Measurements from ENCODE around the gene HEBP1.

The HEBP1 gene

DNA sequence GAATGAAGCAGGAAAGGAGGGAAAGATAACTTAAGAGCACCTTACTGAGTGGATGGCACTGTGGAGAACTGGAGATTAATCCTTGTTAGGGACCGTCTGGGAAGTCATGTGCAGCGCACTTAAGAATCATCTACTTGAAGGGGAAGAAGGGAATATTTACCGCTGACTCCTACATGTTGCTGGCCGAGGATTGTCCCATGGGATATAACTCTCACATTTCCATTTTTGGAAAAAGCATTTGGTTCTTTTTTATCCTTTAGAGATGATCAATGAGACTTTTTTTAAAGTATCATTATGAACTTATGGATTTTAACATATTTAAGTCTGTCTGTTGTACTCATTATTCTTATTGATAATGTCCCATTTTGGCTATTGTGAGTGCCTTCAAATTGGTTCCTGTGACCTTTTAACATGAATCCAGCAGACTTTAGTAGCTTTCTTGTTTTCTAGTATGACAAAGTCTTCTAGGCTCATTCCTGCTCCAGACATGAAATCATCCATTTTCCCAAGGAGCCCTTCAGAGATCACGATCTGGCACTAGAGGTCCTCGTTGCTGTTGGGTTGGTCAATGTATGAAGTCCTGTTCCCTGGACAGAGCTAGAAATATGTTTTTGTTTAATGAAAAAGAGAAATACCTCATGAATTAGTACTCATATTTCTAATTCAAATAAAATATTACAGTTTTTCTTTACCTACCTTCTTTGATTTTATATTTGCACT lies 23.9 kb upstream of the HEBP1 start:
- DNase-seq, result peak; percentile 49

DNA sequence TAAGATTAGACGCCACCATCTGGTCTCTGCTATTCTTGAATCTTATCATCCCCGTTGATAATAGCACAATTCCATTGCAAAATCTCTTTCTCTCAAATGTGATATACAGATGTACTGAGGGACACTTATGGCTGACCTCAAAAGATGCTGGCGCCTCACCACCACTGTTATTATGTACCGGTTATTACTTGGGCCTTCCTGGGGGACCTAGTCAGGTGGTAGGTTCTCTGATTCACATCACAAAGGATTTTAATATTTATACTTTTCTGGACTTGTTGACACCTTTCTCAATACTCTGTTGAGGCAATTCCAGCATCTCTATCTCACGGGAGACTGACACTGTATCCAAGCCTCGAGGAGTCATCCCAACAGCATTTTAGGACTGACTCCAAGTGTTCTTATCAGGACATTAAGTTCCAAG lies 22.8 kb upstream of the HEBP1 start:
- DNase-seq, result no peak

DNA sequence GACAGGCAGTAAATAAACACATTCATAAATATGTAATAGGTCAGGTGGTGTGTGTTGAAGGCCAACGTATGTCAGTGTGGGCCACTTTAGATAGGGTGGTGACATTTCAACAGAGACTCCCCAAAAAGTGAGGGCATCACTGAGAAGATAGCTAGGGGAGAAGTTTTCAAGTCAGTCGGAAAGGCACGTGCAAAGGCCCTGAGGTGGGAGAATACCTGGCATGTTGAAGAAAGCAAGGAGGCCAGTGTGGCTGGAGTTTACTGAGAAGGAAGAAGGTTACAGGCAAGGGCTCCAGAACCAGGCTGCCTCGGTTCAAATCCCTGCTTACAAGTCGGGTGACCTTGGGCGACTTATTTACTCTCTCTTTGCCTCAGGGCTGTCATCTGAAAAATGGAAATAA lies 11.0 kb upstream of the HEBP1 start:
- no peak for DNase-seq

DNA sequence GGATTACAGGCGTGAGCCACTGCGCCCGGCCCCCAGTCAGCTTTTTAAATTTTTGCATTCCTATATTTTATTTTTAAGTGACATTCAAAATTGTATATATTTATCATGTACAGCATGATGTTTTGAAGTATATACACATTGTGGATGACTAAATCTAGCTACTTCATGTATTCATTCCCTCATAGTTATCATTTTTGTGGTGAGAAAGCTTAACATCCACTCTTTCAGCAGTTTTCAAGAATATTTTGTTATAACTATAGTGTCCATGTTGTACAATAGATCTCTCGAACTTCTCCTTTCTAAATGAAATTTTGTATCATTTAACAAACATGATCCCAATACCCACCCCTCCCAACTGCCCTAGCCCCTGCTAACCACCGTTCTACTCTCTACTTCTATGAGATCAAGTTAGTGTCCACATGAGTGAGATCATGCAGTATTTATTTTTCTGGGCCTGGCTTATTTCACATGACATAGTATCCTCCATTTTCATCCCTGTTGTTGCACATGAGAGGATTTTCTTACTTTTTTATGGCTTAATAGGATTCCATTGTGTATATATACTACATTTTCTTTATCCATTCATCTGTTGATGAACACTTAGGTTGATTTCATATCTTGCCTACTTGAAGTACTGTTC lies 8.8 kb upstream of the HEBP1 start:
- DNase-seq, result no peak

DNA sequence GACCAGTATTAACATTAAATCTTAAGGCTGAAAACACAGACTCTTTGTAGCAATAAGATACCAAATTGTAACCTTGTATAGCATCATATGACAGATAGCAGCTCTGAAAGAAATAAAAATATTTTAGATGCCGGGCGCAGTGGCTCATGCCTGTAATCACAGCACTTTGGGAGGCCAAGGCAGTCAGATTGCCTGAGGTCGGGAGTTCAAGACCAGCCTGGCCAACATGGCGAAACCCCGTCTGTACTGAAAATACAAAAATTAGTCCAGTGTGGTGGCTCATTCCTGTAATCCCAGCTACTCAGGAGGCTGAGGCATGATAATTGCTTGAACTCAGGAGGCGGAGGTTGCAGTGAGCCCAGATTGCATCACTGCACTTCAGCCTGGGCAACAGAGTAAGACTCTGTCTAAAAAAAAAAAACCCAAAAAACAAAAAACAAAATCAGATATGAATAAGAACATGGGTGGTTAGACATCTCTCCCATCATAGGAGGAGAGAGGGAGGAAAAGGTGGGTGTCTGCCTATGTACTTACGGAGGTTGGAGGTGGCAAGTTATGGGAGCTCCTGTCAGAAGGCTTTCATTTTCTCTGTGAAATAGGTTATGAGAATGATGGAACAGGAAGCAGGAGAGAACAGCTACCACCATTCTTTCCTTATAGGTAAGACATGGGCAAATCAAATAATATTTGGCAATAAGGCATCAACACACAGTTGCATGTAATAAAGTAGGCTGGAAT lies 7.6 kb upstream of the HEBP1 start:
- DNase-seq, result no peak

DNA sequence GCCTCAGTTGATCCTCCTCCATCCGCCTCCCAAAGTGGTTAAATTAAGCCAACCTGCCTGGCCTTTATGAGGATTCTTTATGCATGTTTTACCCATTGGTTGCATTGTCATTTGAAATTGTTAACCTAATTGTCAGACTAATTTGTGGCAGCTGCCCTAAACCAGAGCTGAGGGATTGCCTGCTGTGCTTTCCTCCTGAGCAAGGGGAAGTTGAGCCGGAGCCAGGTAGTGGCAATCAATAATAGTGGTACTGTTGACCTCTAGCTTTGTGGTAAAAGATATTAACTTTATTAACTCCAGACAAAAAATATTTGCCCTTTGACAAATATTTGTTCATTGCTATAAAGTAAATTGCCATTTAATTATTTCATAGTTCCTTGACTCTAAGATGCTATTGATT lies 5.6 kb upstream of the HEBP1 start:
- DNase-seq, result no peak

DNA sequence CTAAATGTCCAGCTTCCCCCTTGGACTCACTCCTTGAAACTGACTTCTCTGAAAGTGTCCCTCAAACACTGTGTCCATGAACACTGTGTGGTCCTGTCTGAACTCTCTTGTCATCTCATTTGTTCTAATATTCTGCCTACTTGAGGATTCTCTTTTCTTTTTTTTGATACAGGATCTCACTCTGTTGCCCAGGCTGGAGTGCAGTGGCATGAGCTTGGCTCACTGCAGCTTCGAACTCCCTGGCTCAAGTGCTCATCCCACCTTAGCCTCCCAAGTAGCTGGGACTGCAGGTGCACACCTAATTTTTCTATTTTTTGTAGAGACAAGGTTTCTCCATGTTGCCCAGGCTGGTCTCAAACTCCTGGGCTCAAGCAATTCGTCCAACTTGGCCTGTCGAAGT lies 4.9 kb upstream of the HEBP1 start:
- DNase-seq, result no peak

DNA sequence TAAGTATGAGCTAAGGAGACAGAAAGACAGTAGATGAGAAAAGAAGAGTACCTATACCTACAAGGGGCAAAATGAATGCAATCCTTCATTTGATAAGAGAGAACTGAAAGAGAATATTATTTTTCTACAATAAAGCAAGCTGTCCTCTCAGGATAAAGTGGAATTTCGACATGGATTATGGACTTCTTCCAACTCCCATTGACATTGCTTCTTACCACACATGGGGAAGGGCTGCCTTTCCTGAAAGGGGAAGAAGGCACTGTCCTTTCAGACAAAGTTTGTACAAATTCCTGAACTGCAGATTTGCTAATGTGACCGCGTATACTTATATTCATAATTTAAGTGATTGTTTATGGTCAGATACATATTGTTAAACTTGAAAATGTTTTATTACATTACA lies 4.3 kb upstream of the HEBP1 start:
- DNase-seq, result no peak

DNA sequence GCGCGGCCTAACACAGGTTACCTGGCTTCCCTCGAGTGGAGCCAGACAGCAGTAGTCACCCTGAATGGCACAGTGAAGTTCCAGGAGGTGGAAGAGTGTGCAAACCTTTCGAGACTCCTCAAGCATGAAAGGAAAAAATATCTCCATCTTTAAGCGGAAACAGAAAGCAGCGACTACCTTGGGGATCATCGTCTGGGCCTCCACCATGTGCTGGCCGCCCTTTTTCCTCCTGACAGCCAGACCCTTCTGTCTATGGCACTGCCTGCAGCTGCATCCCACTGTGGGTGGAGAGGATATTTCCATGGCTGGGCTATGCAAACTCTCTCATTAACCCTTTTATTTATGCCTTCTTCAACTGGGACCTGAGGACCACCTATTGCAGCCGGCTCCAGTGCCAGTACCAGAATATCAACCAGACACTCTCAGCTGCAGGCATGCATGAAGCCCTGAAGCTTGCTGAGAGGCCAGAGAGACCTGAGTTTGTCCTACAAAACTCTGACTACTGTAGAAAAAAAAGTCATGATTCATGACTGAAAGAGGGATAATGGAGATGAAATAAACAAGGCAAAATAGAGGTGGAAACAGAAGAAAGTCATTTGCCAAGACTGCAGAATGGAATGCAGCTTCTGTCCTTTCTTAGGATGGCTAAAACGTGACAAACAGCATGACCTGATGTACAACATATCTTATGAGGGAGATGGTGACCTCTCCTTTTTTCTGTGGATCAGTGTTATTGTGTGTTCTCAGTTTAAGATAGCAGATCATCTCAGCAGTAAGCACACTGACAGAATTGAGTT lies 2.4 kb upstream of the HEBP1 start:
- no peak for DNase-seq

DNA sequence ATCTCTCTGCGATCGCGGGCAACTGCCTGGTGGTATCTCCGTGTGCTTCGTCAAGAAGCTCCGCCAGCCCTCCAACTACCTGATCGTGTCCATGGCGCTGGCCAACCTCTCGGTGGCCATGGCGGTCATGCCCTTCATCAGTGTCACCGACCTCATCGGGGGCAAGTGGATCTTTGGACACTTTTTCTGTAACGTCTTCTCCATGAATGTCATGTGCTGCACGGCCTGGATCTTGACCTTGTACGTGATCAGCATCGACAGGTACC lies 1.6 kb upstream of the HEBP1 start:
- no peak for DNase-seq

DNA sequence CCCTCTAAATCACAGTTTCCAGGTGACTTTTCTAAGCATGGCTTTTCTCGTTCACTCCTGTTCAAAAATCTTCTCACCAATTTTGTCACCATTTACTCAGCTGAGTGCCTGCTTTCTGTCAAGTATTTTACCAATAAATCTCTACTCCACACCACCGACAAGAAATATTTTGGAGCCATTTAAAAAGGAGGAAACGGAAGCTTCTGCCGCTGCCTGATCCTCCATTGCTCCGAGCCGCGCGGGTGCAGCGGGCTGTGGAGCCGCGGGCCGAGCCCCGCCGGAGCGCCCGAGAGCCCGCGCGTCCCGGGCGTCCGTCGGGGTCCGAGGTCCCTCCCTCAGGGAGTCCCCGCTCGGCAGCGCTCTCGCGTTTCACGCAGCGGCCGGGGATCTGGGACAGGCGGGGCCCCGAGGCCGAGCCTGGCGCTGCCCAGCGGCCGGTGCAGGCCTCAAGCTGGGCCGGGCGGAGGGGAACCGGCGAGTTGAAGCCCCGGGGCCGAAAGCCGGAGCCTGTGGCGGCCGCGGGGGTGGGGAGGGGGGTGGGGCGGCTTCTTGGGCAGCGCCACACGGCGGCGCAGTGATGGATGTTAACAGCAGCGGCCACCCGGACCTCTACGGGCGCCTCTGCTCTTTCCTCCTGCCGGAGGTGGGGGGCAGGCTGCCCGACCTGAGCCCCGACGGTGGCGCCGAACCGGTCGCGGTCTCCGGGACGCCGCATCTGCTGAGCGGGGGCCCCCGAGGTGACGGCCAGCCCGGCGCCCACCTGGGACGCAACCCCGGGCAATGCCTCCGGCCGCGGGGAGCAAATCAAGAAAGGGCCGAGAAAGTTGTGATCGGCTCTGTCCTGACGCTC lies 1.1 kb upstream of the HEBP1 start:
- no peak for DNase-seq

DNA sequence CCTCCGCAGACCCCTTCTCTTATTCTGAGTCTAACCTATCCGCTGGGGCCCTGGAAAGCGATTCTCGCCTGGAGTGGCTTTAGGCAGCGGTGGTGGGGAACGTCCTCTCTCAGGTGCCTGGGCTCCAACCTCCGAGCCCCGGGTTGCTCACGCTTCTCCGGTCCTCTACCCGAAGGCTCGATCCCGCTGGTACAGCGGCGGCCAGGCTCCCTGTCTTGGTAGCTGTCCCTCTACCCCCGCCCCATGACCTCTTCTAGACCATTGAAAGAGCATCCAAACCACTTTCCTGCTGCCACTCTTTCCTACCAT lies 505 bp upstream of the HEBP1 start:
- no peak for DNase-seq

DNA sequence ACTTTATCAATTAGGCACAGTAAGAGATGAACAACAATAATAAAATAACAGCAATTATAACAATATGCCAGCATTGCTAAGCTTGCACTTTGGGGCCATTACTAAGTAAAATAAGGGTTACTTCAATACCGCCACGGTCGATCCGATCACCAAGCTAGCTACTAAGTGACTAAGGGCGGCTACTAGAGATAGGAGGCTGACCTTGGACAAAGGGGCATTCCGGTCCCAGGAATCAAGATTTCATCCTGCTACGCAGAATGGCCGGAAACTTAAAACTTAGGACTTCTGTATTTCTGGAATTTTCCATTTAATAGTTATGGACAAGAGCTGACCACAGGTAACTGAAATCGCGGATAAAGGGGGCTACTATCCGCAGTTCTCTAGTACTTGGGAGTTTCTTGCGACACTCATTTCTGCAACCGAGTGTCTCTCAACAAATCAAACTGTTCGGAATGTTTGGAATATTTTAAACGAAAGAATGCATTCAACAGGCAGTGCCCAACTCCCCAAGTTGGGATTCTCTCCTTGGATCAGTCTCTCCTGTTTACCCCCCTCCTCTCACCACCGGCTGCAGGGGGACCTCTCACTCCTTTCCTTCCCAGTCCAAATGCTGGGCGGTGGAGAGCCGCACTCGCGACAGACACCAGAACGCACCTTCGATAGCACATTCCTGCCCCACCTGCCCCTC lies 650 bp downstream of the HEBP1 start:
- no peak for DNase-seq

DNA sequence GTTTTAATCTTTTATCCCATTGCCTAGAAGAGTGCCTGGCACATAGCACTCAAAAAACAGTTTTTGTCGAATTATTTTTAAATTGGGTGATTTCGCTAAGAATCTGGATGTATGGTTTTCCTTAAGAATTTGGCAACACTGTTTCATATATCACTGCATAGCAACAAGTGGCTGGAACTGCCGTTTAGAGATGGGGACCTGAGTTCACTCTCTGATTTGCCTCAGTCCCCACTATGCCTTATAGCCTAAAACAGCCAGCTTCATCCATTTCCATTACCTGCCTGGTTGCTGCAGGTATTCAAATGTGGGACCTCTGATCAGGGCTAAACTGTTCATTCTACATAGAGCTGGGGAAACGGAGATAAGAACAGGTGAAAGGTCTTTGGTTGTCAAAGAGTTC lies 1.8 kb downstream of the HEBP1 start:
- DNase-seq, result no peak

DNA sequence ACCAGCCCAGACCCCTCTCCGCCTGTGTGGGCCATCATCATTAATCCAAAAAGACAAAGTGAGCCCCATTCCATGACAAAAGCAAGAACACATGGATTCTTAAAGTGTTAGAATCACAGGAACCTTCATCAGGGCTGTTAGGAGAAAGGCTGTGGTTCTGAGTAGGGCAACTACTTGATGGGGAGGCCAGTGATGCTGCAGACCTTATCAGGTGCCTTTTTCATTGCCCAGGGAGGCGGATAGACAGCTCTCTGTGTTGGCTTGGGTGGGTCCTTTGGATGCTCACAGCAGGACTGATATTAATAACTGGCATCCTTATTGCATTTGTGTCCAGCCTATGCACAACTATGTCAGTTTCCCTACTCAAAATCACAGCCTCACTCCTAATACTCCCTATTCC lies 2.3 kb downstream of the HEBP1 start:
- no peak for DNase-seq

DNA sequence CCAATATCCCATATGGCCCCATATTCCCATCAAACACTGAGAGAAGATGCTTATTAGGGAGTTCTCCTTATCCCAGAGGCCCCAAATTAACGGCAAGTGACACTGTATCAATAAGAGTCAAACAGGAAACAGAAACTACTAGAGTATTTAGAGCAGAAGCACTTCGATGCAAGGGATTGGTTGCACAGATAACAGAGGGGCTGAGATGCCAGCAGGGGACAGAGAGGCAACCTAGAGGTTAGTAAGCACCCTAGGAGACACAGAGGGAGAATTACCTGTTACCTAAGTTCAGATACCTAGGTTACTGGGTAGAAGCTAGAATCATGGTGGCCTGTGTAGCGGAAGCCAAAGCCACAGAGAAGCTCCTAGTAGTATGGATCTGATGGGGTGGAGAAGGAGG lies 2.9 kb downstream of the HEBP1 start:
- no peak for DNase-seq

DNA sequence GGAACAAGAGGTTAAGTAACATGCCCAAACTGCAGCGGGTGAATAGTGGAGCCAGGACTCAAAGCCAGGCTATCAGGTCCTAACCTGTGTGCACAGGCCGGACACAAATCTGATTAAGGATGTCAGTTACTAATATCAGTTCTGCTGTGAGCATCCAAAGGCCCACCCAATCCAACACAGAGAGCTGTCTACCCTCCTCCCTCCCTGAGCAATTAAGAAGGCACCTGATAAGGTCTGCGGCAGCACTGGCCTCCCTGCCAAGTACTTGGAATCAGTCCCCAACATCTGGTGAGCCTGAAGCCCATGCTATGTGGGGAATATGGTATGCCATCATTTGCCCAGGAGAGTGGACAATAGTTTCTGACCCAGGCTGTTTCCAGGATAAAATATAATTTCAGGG lies 3.9 kb downstream of the HEBP1 start:
- no peak for DNase-seq

DNA sequence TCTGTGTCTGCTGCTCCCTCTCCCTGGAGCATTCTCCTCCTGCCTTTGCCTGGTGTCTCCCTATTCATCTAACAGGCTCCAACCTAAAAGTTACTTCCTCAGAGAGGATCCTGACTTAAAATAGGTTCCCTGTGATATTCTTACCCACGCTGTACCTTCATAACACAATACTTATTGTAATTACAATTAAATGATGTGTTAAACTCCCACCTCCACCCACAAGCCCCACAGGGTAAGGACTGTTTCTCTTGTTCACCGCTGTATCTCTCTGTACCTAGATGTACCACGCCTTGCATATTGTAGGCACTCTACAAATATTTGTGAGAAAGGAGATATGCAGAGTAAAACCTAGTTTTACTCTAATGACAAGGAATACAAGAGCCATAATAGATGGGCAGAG lies 5.0 kb downstream of the HEBP1 start:
- no peak for DNase-seq

DNA sequence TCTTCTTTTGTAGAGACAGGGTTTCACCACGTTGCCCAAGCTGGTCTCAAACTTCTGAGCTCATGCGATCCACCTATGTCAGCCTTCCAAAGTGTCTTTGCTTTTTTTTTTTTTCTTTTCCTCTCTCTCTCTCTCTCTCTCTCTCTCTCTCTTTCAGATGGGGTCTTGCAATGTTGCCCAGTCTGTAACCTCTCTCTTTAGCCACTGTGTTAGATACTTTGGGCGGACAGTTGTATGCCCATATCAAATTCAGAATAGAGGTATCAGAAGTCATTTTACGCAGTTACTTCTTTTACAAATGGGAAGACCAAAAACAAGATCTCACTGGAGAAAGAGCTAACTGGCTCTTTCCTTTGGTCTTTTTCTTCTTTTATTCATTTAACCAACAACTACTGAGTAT lies 6.7 kb downstream of the HEBP1 start:
- no peak for DNase-seq

DNA sequence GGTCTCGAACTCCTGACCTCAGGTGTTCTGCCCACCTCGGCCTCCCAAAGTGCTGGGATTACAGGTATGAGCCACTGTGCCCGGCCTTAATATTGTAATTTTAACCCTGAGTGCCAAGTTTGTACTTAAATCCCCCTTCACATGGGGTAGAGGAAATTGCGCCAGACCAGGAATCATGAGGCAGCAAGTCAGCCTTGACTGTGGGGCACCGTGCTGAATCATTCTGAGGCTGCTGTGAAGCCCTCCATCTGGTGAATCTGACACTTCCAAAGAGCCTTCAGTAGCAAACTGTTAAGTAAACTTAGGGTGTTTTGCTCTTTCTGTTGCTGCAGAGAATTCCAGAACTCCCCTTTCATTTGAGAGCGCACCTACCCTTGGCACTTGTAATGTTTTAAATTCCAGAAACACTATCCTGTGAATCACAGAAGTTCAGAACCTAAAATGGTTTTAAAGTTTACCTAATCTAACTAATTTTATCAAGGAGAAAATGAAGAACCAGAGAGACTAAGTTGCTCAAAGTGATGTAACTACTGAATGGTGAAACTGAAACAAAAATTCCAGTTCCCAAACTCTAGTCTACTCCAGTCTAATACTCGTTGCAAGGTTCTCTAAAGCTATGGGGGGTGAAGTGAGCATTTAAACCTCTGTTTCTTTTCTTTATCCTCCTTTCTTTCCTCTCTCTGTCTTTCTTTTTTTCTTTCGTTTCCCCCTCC lies 7.5 kb downstream of the HEBP1 start:
- no peak for DNase-seq

DNA sequence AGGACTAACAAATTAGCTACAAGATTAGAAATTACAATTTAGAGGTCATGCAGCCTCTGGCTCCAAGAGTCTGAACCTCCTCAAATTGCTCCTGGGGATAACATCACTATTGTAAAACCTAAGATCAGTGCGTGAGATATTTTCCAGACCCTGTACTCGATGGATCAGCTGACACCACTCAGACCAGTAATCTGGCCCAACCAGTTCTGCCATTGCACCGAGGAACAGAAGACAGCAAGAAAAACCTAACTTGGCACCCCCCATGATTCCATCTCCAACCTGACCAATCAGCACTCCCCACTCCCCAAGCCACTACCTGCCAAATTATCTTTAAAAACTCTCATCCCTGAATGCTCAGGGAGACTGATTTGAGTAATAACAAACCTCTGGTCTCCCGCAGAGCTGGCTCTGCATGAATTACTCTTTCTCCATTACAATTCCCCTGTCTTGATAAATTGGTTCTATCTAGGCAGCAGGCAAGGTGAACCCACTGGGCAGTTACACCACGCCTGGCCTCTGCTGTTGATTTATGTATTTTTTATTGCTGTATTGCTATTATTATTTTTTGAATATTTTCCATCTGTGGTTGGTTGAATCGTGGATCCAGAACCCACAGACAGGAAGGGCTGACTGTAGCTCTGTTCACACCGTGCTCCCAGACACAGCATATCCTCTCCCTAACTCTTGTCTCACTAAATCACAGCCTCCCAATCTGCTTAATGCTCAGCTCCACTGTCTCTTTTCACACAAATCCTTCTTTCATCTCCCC lies 9.2 kb downstream of the HEBP1 start:
- no peak for DNase-seq
